Measurements from ENCODE around the gene MBNL2.

GRCh38 chr13:97282705-97283104, 60.6 kb downstream of the MBNL2 start:
- TF ChIP-seq POLR2AphosphoS5 (IDR thresholded peaks at IDR 0.05) (no peak), CTCF (IDR thresholded peaks at IDR 0.05) (no peak), EP300 (IDR thresholded peaks at IDR 0.05) (no peak)
